Transverse colon (tissue), 4 donors: ENCODE measurements around the gene SLC6A20. TPM values are rescaled to one million over a fixed set of nuclear protein-coding genes. Genes with fewer than 3 reads are reported as not detected.

Experiments used
- DNase-seq: peaks from one replicate; pipeline ENCODE4 v3.0.0-alpha.2; 2019
- H3K27ac ChIP-seq, 4 donors: fragments of 200-600 bp; sonication (generic); 2 replicates each; pipeline ENCODE4 v1.5.1; 2016 to 2018; ENCODE audit warnings: inconsistent platforms in 4 of 4
- H3K27me3 ChIP-seq: fragments of 200-600 bp; sonication (generic); 2 replicates; pipeline ENCODE4 v1.5.1; 2017; ENCODE audit warnings: inconsistent platforms
- H3K36me3 ChIP-seq, 4 donors: fragments of 200-600 bp; sonication (generic); 2 replicates each; pipeline ENCODE4 v1.5.1; 2017 to 2019; ENCODE audit warnings: inconsistent platforms in 4 of 4
- H3K4me1 ChIP-seq, 4 donors: fragments of 200-600 bp; sonication (generic); 2 replicates each; pipeline ENCODE4 v1.5.1; 2017 to 2020; ENCODE audit warnings: inconsistent platforms in 4 of 4
- H3K4me3 ChIP-seq, 4 donors: fragments of 200-600 bp; sonication (generic); 1 replicate in 1 of 4; 2 replicates in 3 of 4; pipeline versions ENCODE4 v1.5.1 to v1.6.1; 2017 to 2019; ENCODE audit warnings: inconsistent platforms in 4 of 4
- H3K9me3 ChIP-seq, 2 donors: fragments of 200-600 bp; sonication (generic); 2 replicates each; pipeline ENCODE4 v1.5.1; 2017 to 2019; ENCODE audit warnings: inconsistent platforms in 2 of 2
- EP300 ChIP-seq: sonication (generic); formaldehyde crosslinking; IDR thresholded peaks from one replicate; pipeline ENCODE4 v1.6.1; 2017; ENCODE audit warnings: antibody characterized with exemption, low read depth
- POLR2A ChIP-seq: fragments of 450-650 bp; IDR thresholded peaks from one replicate; pipeline ENCODE4 v1.6.1; 2016; ENCODE audit warnings: antibody characterized with exemption, mild to moderate bottlenecking, moderate library complexity
- POLR2AphosphoS5 ChIP-seq, 3 donors: sonication (generic); formaldehyde crosslinking; IDR thresholded peaks; one replicate each; pipeline ENCODE4 v1.6.1; 2016; ENCODE audit warnings: antibody characterized with exemption in 3 of 3
- WGBS, 2 donors: methylation state at CpG; one replicate each; pipeline ENCODE4 v1.1.5; 2018; ENCODE audit warnings: low coverage in 1 of 2; 5-methylcytosine and 5-hydroxymethylcytosine counted together
- in situ Hi-C, 4 donors: fragments of 200-750 bp; cut with MboI; loops; one replicate each; pipeline versions ENCODE4 v1.15.0 to v1.15.1; 2017; ENCODE audit warnings: low sequenced_read_pairs in 3 of 4, low pct_ligation_motif_present in 1 of 4, low pct_unique_long_range_greater_than_20kb in 1 of 4
- intact Hi-C: fragments of 100-400 bp; cut with DNase I; formaldehyde crosslinking; loops from one replicate; pipeline ENCODE4 v1.15.1; 2023; ENCODE audit warnings: low total_unique reads
- total RNA-seq, 4 donors: library from RNA; depleted of rRNA; stranded (reverse); fragments of >200 nt; gene quantifications; one replicate each; pipeline ENCODE4 v1.1.0, GENCODE V29; 2016
- TF ChIP-seq, protein P1 (sequence below), 5 experiments: fragments of 200-600 bp in 3 of 5; fragments of 450-650 bp in 2 of 5; sonication (generic) in 3 of 5; IDR thresholded peaks; 1 replicate in 2 of 5; 2 replicates in 3 of 5; pipeline ENCODE4 v1.5.1; 2016 to 2017; ENCODE audit warnings: antibody characterized with exemption in 5 of 5, inconsistent platforms in 3 of 5, mild to moderate bottlenecking in 2 of 5, moderate library complexity in 1 of 5

SLC6A20 gene
- total RNA-seq, 4 donors from 2014 or later: 0.32 to 0.41 TPM; not detected in 2

GRCh38 chr3:45793482-45794176 is 2.7 kb downstream of the SLC6A20 start:
- H3K4me1 ChIP-seq: peaks cover 6 to 10% (median 10%) of the 10 kb centered on the region in 4 donors
- in situ Hi-C loops (no loop called here), intact Hi-C loops (no loop called here)
- H3K27ac ChIP-seq: no peak overlapping the region
- H3K4me3 ChIP-seq: no peak overlapping the region
- H3K36me3 ChIP-seq: no peaks in the 10 kb centered on the region
- TF ChIP-seq EP300 (no peak), POLR2A (no peak)
- TF ChIP-seq, protein P1, sequence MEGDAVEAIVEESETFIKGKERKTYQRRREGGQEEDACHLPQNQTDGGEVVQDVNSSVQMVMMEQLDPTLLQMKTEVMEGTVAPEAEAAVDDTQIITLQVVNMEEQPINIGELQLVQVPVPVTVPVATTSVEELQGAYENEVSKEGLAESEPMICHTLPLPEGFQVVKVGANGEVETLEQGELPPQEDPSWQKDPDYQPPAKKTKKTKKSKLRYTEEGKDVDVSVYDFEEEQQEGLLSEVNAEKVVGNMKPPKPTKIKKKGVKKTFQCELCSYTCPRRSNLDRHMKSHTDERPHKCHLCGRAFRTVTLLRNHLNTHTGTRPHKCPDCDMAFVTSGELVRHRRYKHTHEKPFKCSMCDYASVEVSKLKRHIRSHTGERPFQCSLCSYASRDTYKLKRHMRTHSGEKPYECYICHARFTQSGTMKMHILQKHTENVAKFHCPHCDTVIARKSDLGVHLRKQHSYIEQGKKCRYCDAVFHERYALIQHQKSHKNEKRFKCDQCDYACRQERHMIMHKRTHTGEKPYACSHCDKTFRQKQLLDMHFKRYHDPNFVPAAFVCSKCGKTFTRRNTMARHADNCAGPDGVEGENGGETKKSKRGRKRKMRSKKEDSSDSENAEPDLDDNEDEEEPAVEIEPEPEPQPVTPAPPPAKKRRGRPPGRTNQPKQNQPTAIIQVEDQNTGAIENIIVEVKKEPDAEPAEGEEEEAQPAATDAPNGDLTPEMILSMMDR (IDR thresholded peaks at IDR 0.05): no peak
- peaks cover 40% of the 10 kb centered on the region for H3K27me3 ChIP-seq
- no peaks in the 10 kb centered on the region for H3K9me3 ChIP-seq
- 65 to 100% methylated on average over 1 to 9 of the region's 9 CpGs for WGBS, 2 donors
- DNase-seq: no peak

GRCh38 chr3:45792516-45793172 is 3.7 kb downstream of the SLC6A20 start:
- WGBS, 2 donors: 79 to 100% methylated on average over 5 to 7 of the region's 7 CpGs
- peaks cover 33% of the 10 kb centered on the region for H3K27me3 ChIP-seq
- no peak for DNase-seq
- no peak overlapping the region for H3K4me3 ChIP-seq
- no peaks in the 10 kb centered on the region for H3K36me3 ChIP-seq
- in situ Hi-C loops: no loop called here
- H3K27ac ChIP-seq: no peak overlapping the region
- H3K4me1 ChIP-seq: peaks cover 6 to 10% (median 10%) of the 10 kb centered on the region in 4 donors
- intact Hi-C loops: no loop called here
- no peak for TF ChIP-seq EP300
- no peak for TF ChIP-seq POLR2A
- TF ChIP-seq, protein P1 (IDR thresholded peaks at IDR 0.05): no peak
- no peak for TF ChIP-seq POLR2AphosphoS5 (IDR thresholded peaks at IDR 0.05)
- H3K9me3 ChIP-seq: no peaks in the 10 kb centered on the region

- no peak for TF ChIP-seq POLR2AphosphoS5 (IDR thresholded peaks at IDR 0.05)
- TF ChIP-seq, protein P1 (IDR thresholded peaks at IDR 0.05): no peak
- no peak for TF ChIP-seq EP300
- no peak for TF ChIP-seq POLR2A
- in situ Hi-C loops: no loop called here
- Histone ChIP-seq H3K27me3 (peaks cover 27% of the 10 kb centered on the region), H3K4me1 (peaks cover 6 to 10% (median 10%) of the 10 kb centered on the region in 4 donors), H3K36me3 (no peaks in the 10 kb centered on the region), H3K4me3 (no peak overlapping the region), H3K27ac (no peak overlapping the region), H3K9me3 (no peaks in the 10 kb centered on the region)
- DNase-seq: no peak
- intact Hi-C loops: no loop called here
- WGBS, 2 donors: 96% methylated on average over 2 of the region's 2 CpGs; no CpG with 5 or more reads in 1 of the 2 donors
Measured at GRCh38 chr3:45792036-45792435, 4.3 kb downstream of the SLC6A20 start.

DNA sequence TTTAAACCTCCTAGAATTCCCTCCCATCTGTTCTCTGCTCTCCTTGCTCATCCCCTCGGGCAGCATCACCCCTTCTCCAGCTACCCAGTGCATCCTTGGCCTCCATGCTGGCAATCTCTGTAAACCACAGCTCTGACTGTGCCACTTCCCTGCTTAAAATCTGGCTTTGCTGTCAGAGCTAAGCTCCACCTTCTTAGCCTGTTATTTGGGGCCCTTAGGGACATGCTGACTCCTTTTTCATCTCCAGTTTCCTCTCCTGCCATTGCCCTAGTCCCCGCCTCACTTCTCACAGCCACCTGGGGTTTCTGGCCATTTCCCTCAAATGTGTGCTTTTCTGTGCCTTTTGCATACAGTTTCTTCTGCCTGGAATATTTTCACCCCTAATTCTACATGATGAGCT is 5.7 kb downstream of the SLC6A20 start:
- no peak for TF ChIP-seq POLR2A
- TF ChIP-seq, protein P1 (IDR thresholded peaks at IDR 0.05): no peak
- no peak for TF ChIP-seq POLR2AphosphoS5 (IDR thresholded peaks at IDR 0.05)
- TF ChIP-seq EP300: no peak
- in situ Hi-C loops: no loop called here
- Histone ChIP-seq H3K4me1 (peaks cover 0 to under 1% (median under 1%) of the 10 kb centered on the region in 4 donors), H3K4me3 (no peak overlapping the region), H3K27me3 (peaks cover 12% of the 10 kb centered on the region), H3K27ac (no peak overlapping the region), H3K36me3 (no peaks in the 10 kb centered on the region), H3K9me3 (no peaks in the 10 kb centered on the region)
- WGBS, 2 donors: 78 to 80% methylated on average over 2 of the region's 2 CpGs
- no peak for DNase-seq
- intact Hi-C loops: no loop called here
